HG02623 (cell line): ENCODE measurements around the gene CHCHD6.

Source experiments
- ATAC-seq: cut with Tn5 transposase; IDR thresholded peaks from one replicate; pipeline ENCODE4 v1.9.1; 2021; ENCODE audit warnings: moderate library complexity; ENCODE audit not compliant: unreplicated experiment

The CHCHD6 gene

DNA sequence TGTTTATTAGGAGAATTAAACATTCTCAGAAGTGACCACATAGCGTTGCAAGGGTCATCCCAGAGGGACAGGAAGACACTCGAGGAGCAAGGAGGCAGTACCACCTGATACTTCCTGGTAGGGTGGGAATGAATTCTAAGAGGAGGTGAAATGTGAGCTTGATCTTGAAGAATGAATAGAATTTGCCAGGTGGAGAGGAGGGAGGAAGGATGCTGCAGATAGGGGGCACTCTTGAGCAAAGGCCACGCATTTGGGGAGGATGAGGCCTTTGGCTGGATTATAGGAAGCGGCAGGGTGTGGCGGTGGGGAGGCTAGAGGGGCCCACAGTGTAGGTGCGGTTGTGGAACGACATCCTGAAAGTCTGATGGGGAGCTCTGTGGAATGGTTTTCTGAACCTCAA lies 33.5 kb downstream of the CHCHD6 start:
- ATAC-seq: no peak

DNA sequence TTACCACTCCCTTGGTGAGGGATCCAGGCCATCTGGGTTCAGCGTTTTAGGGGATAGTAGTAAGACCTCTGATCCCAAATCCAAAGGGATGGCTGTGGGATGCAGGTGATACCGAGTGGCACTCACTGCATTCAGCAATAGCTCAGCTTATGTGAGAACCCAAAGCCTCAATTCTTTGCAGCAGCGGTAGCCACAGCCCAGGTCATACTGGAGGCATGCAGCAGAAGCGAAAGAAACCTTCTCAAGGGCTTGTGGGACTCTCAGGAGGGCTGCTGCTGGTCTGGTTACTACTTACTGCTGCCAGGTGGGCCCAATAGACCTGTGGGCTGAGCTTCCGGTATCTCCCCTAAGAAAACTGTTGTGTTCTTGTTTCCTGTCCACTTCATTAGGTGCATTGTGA lies 38.0 kb downstream of the CHCHD6 start:
- no peak for ATAC-seq

DNA sequence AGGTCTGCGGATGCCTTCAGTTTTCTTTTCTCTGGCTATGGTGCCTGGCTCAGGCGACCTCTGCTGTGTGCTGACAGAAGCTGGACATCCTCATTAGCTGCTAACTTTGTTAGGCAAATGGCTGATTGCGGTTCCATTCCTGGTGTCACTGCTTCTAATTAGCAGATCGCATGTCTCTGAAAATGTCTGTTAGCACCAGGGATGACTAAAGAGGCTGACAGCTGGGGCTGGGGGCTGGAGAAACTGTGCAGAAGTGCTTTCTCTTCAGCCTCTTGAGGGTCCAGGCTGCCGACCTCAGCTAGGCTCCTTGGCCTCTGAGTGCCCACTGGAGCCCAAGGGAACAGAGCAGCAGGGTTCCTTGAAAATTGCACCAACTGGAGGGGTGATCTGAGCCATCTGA lies 39.3 kb downstream of the CHCHD6 start:
- ATAC-seq: no peak

DNA sequence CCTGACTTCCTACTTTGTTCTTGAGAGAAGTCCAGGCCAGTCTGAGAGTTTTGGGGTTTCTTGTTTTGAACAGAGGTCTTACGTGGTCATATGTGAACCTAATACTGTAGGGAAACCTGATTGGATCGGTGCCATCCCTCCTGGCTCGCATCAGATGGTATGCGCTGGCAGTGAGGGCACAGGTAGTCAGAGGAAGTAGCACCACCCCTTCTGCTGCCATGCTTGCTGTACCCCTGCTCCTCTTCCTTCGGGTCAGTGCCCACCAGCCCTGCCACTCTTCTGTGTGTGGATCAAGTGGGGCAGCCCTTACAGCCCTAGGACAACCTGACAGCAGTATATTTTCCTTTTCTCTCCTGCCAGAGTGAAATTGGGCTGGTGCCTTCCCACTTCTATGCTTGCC lies 39.7 kb downstream of the CHCHD6 start:
- no peak for ATAC-seq

DNA sequence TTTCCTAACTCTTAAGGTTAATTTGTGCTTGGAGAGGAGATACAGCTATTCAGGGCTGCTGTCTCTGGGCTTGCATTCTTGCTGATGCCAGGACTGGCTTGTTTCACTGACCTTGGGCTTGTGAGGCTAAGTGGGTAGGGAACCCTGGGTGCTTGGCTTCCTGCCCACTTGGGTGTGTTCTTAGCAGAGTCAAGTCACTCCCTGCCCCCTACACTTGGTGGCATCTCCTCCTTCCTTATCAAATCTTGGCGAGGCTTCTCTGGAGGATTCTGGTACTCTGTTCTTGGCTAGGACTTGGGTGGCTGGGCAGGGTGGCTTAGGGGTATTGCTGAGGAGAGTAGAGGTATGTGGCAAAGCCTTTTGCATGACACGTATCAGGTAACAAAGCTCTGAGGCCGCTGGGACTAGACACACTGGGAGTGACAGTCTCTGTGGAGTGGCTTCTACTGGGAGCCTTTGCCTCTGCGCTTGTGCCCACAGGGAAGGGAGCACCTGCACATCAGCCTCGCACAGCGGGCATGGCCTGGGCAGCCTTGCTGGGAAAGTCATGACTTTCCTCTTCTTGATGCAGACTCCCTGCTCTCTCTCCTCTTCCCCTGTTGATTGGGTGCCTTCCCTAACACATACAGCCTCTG lies 41.8 kb downstream of the CHCHD6 start:
- no peak for ATAC-seq

DNA sequence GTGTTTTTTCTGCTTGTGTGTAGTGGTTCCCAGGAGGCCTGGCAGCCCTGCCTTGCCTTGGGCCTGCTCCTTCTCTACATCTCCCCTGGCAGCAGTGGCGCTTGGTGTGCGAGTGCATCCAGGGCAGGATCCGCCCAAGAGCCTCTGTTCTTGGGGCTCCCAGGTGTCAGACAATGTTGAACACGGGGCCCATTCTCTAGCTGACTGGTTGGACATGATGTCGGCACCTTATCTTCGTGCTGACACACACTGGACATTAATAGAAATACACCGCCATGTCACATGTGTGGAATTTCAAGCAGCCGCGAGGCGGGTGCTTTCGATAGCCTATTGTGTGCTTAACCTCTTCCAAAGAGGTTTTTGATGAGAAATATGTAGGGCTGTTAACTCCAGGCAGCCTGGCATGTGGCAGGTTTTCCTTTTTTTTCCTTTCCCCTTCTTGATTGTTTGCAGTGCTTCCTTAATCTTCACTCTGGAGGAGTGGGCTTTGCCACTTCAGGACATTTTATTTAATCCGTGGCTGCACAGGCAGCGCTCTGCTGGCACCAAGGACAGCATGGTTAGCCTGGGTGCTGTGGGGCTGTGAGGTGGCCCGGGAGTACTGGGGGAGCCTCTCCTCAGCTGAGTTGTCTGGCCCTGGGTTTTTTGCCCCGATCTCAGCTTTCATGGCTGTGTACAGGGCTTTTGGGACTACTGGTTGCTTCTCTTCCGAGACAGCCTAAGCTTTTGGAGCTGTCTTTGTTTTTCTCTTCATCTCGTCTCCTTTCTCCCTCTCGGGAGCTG lies 42.5 kb downstream of the CHCHD6 start:
- no peak for ATAC-seq

DNA sequence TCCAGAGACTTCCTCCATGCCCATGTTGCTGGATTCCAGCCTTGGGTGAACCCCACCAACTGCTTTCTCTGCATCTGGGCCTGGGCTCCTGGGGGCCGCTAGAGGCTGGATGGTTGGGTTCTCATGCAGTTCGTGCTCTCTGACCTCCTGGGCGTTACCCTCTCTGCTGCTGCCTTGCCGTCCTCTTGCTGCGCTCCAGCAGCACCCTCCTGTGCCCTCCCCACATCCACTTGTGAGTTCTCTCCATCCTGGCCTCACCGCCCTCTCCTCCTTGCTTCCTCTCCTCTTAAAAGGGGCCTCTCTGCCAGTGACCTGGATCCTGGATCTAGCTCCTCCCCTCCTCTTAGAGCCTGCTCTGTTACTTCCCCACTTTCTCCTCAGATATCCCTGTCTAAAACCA lies 43.7 kb downstream of the CHCHD6 start:
- no peak for ATAC-seq

DNA sequence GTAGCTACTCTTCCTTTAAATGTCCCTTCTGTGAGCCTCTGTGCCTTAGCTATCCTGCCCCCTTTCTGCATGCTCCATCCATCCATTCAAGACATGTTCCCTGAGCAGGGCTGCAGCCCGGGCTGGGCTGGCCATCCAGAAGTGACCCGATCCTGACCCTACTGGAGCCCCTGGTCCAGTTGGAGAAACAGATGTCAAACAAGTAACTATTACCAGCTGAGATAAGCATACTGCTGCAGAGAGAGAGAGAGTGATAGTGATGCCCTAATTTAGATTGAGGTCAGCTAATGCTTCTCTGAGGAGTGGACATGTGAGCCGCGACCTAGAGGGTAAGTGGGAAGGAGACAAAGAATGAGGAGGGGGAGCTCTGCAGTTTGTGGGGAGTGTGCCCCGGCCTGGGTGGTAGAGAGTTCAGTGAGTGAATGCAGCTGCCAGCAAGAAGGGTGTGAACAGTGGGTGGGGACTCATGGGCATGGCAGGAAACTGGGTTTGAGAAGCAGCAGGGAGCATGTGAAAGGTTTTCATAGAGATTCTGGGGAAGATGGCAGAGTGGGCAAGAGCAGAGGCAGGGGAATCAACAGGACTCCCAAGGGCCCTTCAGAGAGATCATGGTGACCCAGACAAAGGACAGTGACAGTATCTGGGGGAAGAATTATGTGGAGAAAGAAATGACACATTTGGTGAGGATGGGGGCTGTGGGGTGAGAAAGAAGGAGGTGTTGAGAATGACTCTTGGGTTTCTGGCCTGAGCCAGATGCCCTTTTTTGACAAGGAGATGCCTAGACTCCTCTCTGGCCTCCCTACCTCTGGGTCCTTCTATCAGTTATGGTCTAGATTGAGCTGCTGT lies 44.9 kb downstream of the CHCHD6 start:
- ATAC-seq: no peak

DNA sequence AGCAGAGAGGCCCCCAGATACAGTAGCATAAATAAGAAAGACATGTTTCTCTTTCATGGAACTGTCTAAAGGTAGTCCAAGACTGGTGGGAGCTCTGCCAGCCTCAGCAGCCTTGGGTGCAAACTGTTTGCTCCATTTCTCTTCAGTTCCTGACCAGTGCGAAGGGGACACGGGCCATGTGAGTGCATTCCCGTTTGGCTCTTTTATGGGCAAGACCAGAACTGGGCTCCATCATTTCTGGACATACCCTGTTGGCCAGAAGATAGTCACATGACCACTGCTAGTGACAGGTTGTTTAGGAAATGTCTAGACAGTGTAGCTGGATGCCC lies 45.5 kb downstream of the CHCHD6 start:
- no peak for ATAC-seq

DNA sequence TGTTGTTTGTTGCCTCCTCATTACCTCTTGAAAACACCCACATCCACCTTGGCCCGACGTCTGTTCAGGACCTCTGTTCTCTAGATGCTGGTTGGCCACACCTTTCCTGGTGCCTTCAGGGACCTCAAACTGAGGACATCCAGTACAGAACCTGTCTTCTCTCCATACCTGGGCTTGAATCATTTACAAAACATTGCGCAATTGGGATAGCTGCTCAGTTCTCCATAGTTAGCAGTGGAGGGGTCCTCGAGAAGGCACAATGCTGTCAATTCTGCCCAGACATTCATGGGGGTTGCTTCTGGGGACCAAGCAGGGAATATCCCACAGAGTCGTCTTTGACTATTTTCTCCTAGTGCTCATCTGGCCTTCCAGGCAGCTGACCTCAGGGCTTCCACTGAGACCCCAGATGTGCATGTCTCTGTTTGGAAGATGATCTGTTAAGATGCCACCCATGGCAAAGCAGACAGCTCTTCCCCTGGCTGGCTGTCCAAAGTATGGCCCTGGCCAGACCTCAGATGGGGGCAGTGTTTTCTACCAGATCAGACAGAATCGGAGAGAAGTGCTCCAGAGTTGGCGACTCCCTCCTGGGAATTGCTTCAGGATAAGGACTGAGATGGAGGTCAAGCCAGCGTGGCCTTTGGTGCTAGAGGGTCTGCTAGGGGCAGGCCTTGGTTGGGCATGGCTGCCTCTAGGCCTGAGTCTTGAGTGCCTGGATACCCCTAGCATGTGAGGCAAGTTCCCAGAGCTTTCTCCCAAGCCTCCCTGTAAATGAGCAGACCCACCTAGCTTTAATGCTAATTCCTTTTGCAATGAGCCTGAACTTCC lies 46.1 kb downstream of the CHCHD6 start:
- no peak for ATAC-seq

DNA sequence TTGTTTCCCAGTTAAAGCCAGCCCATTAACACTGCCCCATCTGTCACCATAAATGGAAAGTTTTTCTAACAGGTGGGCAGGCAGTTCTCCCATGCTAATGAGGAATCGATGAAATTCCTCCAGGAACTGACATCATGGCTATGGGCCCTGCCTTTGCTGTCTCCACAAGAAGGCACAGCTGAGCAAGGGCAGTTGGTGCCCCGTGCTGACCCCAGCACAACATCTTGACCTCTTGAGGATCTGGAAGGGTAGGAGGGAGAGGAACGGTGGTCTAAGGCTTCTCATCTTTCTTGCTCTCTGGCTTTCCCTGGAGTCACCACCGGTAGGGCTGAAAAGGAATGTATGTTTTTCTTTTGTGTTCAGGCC lies 46.7 kb downstream of the CHCHD6 start:
- ATAC-seq: no peak

DNA sequence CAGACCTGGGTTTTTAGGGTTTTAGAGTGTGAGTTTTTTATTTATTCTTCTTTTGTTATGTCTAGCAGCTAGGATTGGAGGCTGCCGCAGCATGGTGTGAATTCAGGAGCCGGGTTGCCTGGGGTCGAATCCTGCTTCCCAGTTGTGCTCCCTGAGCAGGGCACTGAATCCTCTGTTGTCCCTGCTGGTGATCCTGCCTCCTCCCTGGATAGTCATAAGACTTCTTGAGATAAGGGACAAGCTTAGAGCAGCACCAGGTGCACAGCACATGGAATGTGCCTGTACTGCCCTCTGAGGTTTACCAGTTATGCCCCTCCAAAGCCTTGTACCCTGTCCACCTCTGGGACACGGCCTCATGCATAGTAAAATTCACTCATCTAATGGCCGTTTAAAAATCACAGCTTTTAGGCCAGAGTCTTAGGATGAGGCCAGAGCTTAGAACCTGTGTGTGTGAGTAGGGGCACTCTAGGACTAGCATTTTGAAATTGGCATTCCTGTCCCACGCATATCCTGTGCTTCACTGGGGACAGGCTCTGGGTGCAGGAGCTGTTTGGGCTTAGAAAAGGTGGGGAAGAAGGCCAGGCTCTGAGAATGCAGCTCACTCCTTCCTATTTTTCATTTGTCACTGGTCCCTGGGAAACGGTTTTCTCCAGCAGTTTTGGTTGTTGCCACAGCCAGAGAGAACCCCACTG lies 47.7 kb downstream of the CHCHD6 start:
- ATAC-seq: no peak

DNA sequence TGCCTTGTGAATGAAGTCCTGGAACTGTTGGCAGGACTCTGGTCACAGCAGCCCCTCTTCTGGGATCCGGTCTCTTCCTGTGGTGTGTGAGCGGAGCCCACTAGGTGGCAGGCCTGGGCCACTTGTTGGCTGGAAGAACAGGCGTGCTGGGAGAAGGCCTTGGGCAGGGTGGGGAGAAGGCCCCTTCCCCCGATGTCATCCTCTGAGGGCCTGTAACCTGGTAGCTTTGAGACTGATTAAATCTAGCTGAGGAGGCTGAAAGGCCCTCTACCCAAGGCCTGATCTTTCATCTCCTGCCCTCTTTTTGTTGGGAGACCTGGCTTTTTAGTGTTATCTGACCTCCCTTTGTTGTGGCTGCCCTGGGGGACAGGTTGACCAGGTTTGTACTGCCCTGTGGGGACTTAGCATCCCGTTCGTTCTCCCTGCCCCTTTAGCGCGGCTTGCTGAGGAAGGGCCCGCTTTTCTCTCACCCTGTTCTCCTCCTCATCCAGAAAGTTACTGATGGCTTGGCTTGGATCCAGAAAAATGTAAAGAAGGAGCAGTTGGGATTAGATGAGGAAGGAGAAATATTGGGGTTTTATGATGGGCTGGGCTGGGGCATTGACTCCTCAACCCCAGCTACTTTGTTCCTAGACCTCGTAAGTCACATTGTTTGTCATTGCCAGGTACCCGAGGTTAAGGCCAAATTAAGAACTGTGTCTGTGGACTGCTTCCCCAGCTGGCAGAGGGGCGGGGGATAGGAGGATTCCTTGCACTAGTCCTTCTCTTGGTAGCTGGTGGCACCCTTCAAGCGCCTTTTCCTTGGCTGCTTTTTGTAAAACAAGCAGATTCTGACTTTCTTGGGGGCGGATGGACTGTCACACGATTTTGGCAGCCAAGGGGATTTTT lies 48.5 kb downstream of the CHCHD6 start:
- ATAC-seq: no peak

DNA sequence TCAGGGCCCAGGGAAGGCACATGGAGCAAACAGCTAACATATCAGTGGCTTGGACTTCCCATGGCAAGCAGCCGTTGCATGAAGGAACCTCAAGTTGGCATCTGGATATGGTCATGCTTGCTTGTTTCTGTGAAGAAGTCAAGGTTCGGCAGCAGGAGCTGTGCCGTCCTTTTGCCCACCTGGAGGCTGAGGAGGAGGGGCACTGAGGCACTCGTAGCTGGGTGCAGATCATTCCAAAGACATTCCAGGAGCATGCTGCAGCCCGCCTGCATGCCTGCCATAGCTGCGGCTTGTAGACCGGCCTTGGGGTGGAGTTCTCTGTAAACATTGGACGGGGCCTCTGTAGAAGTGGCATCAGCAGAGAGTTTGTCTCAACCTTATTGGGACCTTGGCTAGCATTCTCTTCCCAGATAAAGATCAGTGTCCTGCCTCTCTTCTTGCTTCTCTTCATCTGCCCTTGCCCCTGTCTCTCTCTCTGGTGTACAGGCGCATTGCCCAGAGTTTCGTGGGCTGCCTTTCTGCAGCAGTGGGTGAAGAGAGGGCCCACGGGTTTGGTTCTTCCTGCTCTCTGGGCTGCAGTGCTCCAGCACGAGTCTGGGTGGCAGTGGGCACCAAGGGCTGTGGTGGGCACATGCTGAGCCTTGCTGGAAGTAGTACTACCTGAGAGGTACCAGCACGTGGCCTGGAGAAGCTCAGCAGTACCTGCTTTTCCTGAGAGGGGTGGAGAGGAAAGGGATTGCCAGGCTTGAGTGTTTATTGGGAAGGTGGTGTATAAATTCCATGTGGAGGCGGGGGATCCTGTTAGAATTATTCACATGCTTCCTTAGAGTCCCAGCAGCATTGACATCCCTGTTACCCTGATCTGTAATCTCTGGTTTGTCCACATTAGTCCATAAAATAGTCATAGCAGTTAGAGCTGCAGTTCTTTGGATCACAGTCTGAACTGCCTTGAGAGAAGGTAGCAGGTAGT lies 49.4 kb downstream of the CHCHD6 start:
- no peak for ATAC-seq

DNA sequence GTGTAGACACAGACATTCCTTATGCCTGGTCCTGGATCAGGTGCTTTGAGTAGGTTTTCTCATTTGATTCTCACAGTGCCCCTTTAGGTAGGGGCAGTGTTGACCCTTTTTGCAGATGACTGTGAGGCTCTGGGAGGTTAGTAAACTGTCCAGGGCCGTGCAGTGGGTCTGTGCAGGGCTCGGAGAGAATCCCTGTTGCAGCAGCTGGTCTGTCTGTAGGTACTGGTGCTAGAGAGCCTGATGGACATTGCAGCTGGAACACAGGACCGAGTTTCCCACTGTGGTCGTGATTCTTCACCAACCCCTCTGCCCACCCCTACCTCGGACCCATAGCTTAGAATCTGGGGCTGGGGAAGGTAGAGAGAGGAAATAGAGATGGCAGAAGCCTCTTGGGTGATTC lies 51.8 kb downstream of the CHCHD6 start:
- no peak for ATAC-seq

DNA sequence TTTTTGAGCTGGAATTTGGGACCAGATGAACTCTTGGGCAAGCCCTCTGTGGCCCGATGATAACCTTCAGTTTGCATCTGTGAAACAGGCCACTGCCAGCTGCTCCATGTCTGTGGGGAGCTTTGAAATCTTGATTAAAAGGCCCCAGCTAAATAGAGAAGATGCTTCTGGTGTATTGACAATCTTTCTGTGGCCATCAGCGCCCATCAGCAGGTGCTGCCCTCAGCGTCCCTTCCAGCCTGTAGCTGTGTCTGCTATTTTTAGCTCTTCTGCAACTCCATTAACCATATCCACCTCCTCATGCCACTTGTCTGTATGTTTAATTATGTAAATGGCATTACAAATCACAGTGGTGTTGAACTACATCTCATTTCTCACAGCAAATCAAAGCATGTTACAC lies 54.0 kb downstream of the CHCHD6 start:
- no peak for ATAC-seq

DNA sequence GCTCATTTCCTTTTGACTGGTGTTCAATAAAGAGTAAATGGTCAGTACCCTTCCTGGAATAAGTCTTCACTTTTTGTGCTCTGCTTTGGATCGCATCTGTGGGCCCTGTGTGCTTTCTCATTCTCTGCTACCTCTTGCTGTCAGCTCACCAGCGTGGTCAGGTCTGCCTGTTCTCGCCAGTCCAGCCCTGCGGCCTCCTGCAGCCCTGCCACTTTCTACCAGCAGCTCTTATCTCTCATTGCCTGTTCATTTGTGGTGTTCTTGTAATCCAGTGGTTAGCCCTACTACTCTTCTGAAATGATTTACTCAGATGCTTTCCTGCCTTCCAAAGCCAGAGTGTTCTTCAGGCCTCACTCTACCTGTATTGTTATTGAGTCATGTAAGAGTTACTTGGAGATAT lies 54.8 kb downstream of the CHCHD6 start:
- ATAC-seq: no peak

DNA sequence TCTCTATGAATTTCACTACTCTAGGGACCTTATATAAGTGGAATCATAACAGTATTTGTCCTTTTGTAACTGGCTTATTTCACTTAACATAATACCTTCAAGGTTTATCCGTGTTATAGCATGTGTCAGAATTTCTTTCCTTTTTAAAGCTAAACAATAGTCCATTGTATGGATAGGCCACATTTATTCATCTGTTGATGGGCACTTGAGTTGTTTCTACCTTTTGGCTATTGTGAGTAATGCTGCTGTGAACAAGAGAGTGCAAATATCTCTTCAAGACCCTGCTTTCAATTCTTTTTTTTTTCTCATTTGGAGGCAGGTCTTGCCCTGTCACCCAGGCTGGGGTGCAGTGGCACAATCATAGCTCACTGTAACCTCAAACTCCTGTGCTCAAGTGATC lies 56.5 kb downstream of the CHCHD6 start:
- ATAC-seq: no peak

DNA sequence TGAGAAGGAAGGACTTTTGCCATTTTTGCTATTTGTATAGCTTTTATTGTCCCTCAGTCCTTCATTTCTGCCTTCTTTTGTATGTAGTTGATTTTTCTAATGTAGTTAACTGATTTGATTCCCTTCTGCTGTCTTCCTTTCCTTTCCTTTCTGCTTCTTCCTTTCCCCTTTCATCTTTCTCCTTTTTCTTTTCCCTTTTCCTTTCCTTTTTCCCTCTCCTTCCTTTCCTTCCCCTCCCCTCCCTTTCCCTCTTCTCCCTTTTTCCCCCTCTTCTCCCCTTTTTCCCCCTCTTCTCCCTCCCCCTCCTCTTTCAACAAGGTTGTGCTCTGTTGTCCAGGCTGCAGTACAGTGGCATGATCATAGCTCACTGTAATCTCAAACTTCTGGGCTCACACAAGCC lies 59.0 kb downstream of the CHCHD6 start:
- no peak for ATAC-seq
